ENCODE results near the gene STARD8.

STARD8 gene

GRCh38 chrX:68691921-68692320 lies 44.5 kb downstream of the STARD8 start:
- no peak for DNase-seq

DNA sequence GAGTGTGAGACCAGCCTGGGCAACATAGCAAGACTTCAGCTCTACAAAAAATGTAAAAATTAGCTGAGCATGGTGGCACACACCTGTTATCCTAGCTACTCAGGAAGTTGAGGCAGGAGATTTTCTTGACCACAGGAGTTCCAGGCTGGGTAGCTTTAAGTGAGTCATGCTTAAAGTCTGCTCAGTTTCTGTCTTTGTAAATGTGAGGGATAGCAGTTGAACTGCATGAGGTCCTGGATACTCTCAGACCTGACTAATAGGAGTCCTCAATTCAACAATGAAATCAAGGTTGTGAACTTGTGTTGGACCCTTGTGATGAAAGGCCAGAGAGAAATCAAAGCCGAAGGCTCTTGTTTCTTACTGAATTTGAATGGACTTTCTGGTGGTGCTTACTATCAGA lies 45.2 kb downstream of the STARD8 start:
- no peak for DNase-seq

- no peak for DNase-seq
Observed at GRCh38 chrX:68693481-68694434, 46.3 kb downstream of the STARD8 start.

DNA sequence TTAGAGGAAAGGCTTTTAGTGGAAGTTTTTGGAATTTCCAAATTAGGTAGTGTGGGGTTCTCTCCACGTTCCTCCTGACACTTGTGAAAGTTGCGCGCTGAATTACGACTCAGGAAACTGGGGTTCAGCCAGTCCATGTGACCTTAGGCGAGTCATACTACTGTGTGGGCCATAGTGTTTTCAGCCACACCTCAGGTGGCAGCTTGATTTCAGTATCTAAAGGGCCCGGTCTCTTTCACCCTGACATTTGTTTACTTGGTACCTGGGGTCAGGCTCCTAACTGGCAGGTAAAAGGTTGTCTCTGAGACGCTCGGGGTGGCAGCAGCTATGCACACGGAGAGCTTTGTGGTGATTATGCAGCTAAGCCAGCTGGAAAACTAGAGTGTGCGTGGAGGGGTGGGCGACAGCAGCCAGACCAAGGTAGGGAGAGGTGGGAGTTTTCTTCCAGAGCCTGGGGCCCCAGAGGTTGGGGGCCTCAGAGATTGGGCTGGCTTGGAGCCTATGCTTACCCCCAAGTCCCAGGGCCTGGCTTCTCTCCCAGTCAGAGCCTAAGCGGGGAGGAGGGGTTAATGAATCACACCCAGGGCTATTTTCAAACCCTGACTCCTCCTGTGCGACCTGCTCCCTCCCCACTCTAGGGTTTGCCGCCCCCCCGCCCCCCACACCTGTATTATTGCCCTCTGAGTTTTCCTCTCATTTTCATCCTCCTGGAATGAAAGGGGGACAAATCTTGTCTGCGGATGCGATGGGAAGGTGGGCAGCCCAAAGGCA lies 47.2 kb downstream of the STARD8 start:
- DNase-seq = no peak

GRCh38 chrX:68695206-68695845 lies 47.9 kb downstream of the STARD8 start:
- DNase-seq = no peak

DNA sequence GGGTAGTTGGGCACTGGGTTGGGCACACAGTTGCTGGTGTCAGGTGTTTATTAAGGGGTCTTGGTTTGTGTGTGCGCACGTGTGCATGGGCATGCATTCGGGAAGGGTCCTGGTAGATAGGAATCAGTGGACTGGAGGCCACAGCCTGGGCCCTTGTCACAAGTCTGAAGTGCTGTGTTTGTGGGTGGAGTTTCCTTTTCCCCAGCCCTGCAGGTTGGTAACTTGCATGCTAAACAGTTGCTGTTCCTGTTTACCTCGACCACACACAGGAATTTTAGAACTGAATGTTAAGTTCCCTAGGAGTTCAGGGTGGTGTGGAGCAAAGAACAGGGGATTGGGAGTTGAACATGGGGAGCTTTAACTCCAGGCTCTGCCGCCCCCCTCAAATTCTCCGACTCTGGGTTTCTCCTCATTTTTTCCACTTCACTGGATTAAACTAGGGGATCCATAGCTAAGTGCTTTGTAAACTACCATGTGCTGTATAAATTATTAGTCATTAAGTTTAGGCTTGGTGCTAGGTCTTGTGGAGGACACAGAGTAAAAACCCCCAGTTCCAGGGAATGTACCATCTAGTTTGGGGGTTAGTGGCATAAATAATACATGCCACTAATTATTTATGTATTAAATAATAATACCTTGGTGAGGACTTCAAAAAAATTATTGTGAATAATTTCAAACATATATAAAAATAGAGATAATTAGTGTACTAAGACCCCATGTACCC lies 49.0 kb downstream of the STARD8 start:
- no peak for DNase-seq

DNA sequence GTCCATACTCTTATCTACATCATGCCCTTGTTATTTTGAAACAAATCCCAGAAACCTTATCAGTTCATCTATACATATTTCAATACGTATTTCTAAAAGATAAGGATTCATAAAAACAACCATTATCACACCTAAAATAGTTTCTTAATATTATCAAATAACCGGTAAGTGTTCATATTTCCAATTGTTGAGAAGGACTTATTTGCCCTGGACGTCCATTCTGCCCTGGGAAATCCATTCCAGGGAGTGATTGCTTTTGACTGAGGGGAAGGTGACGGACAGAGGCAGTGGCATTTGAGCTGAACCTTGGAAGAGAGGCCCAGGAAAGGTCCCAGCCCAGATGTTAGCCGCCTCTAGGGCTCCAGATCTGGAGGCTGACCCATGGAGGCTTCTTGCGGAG lies 49.6 kb downstream of the STARD8 start:
- no peak for DNase-seq

DNA sequence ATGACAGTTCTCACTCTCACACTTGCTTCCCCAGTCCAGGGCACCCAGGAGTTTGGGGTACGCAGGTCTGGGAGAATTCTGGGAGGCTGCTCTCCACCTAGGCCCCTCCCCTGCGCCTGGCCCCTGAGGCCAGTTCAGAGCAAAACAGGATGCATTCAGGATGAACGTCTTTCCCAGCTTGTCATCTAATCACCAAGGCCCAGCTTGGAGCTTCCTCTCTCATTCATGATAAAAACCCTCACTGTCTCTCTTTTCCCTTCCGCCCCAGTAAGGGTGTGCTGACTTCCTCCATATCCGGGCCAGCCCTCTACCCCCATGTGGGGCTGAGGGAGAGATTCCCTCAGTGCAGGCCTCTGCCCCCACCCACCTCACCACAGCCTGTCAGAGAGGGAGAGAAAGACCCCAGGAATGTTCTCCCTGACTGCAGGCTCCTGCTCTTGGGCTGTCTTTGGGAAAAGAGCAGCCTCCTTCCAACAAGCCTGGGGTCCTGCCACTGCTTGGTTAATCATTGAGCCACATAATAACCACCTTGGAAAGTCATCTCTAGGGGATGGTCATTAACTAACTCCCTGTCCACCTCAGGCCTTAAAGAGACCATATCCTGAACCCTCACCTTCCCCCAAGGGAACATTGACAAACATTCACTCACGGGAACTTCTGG lies 50.1 kb downstream of the STARD8 start:
- DNase-seq = no peak

GRCh38 chrX:68698942-68699341 lies 51.5 kb downstream of the STARD8 start:
- no peak for DNase-seq

- no peak for DNase-seq
Observed at GRCh38 chrX:68699960-68700746, 52.7 kb downstream of the STARD8 start.

- DNase-seq = no peak
Observed at GRCh38 chrX:68703369-68703768, 55.9 kb downstream of the STARD8 start.

DNA sequence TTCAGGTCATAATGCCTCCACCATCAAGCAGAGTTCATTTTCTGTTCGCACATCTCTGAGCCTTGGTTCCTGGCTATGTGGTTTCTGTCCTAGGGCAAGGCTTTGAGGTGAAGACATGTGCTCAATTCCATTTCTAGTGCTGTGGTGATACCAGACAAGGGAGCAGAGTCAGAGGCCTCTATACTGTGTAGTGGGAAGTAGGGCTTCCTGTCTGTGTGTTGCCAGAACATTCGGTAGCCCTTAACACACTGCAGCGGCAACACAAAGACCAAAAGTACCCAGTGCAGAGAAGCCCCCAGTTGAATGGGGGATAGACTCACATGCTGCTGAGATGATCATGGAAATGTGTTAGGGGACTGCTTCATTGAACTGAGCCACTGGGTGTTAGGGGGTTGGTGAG lies 56.4 kb downstream of the STARD8 start:
- no peak for DNase-seq

GRCh38 chrX:68705986-68706385 lies 58.5 kb downstream of the STARD8 start:
- no peak for DNase-seq

DNA sequence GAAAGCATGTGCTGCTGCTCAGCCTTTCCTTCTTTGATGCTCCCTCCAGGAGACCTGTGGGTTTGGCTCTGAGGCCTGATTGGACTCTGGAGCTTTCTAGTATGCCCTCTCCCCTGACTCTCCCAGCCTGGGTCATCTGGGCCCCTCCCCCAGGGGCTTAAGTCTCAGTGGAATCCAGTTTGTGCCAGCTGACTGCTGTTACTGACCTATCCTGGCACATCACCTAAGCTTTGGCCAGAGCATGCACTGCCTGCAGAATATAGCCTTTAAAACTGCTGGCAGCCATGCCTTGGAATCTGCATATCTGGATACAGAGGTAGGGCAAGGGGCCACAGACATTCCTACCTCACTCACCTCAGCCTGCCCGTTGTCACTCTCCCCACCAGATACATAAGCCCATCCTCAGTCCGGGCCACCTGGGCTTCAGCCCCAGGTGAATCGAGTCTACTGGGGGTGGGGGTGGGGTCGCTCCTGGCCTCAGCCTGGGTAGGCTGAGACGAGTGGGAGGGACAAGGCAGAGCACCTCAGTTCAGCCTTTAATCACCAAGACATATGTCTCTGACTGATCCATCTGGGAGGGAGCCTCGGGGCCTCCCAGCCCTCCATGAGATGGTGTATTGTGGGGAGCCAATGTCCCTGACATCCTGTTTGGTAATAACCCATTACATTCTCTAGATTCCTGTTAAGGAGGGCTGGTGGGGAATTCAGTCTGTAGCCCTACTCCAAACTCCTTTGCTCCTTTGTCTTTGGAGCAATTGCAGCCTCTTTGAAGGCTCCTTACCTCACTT lies 61.2 kb downstream of the STARD8 start:
- DNase-seq = no peak

GRCh38 chrX:68710870-68711576 lies 63.6 kb downstream of the STARD8 start:
- DNase-seq = no peak

- no peak for DNase-seq
Observed at GRCh38 chrX:68711845-68712244, 64.4 kb downstream of the STARD8 start.

DNA sequence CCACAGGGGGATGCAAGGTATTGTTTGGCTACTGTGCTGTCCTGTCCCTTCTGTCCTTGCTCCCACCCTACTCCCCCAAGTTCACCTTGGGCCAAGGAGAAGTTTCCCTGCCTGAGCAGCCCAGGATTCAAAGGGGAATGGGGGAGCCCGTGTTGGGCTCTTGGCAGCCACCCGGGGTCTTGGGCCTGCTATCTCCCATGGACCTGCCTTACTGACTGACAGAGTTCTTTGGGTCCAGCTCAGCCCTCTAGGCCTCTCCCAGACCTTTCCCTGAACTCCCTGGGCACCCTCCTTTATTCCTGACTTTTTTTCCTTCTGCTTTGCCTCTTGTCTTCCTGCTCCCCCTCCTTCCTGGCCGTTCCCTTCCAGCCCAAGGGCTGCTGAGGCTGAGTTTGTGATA lies 67.4 kb downstream of the STARD8 start:
- DNase-seq = no peak

DNA sequence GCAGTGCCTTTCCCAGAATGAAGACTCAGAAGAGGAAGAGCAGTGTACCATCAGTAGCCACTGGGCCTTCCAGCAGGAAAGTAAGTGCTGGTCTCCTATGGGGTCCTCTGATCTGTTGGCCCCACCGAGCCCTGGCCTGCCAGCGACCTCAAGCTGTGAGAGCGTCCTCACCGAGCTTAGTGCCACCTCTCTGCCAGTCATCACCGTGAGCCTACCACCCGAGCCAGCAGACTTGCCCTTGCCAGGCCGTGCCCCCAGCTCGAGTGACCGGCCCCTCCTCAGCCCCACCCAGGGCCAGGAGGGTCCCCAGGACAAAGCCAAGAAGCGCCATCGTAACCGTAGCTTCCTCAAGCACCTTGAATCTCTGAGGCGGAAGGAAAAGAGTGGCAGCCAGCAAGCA lies 69.7 kb downstream of the STARD8 start:
- DNase-seq = no peak

DNA sequence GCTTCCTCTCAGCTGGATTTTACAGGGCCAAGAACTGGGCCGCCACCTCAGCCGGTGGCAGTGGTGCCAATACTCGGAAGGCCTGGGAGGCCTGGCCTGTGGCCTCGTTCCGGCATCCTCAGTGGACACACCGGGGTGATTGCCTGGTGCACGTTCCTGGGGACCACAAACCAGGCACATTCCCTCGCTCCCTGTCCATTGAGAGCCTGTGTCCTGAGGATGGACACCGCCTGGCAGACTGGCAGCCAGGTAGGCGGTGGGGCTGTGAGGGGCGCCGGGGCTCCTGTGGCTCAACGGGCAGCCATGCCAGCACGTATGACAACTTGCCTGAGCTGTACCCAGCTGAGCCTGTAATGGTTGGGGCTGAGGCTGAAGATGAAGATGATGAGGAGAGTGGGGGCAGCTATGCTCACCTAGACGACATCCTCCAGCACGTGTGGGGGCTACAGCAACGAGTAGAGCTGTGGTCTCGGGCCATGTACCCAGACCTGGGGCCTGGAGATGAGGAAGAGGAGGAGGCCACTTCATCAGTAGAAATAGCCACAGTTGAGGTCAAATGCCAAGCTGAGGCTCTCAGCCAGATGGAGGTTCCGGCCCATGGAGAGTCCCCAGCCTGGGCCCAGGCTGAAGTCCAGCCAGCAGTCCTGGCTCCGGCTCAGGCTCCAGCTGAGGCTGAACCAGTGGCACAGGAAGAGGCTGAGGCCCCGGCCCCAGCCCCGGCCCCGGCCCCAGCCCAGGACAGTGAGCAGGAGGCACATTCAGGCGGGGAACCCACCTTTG lies 70.4 kb downstream of the STARD8 start:
- DNase-seq = no peak

Data from activated effector memory CD4-positive, alpha-beta T cell treated with anti-CD3 and anti-CD28 coated beads, Interleukin-2, amount 50 U/mL, for 16 hours (primary cell).